Stimulated activated CD8-positive, alpha-beta memory T cell treated with anti-CD3 and anti-CD28 coated beads, Interleukin-15, amount 100 ng/mL, for 48 hours (primary cell): ENCODE measurements around the gene SRSF4.
"Not testable (repeated sequence)": the region's sequence is repeated elsewhere in the genome, so short reads cannot be mapped to it uniquely, and the experiment has no call there.

Experiments used
- DNase-seq, 2 donors: peaks; one replicate each; pipeline ENCODE4 v3.0.0-alpha.2; 2020; ENCODE audit warnings: low read depth in 2 of 2

SRSF4 gene

GRCh38 chr1:29181413-29182225, at the start of gene SRSF4:
TSS of gene SRSF4 (minus strand) at chr1:29181900. CDS start at chr1:29181752, 148 bp downstream.
- DNase-seq: peak; percentile 99

GRCh38 chr1:29230553-29231378, 49.1 kb upstream of the SRSF4 start, which contains the start of gene MECR:
TSS of gene MECR (minus strand) at chr1:29230934. CDS start at chr1:29230906, 28 bp downstream.
- DNase-seq: peak; percentile 90 to 93

GRCh38 chr1:29230204-29230552, 48.5 kb upstream of the SRSF4 start:
- no peak for DNase-seq

GRCh38 chr1:29227511-29227910, 45.8 kb upstream of the SRSF4 start:
- DNase-seq: no peak

- no peak for DNase-seq
These were observed 43.7 kb upstream of the SRSF4 start for GRCh38 chr1:29225361-29225760.

- no peak for DNase-seq
These were observed 42.7 kb upstream of the SRSF4 start for GRCh38 chr1:29224356-29224837.

GRCh38 chr1:29223521-29223920, 41.8 kb upstream of the SRSF4 start:
- DNase-seq: no peak

GRCh38 chr1:29222686-29223085, 41.0 kb upstream of the SRSF4 start:
- no peak for DNase-seq

GRCh38 chr1:29222260-29222659, 40.6 kb upstream of the SRSF4 start:
- not testable (repeated sequence) for DNase-seq

- DNase-seq: no peak
These were observed 39.6 kb upstream of the SRSF4 start for GRCh38 chr1:29221296-29221695.

GRCh38 chr1:29218223-29218622, 36.5 kb upstream of the SRSF4 start:
- DNase-seq: no peak

GRCh38 chr1:29217633-29218032, 35.9 kb upstream of the SRSF4 start:
- DNase-seq: no peak

GRCh38 chr1:29213055-29213454, 31.4 kb upstream of the SRSF4 start:
- no peak for DNase-seq

- DNase-seq: no peak
These were observed 29.7 kb upstream of the SRSF4 start for GRCh38 chr1:29211086-29212030.

GRCh38 chr1:29210278-29211085, 28.8 kb upstream of the SRSF4 start:
- DNase-seq: no peak

GRCh38 chr1:29209173-29209572, 27.5 kb upstream of the SRSF4 start:
- DNase-seq: no peak

- no peak for DNase-seq
These were observed 26.7 kb upstream of the SRSF4 start for GRCh38 chr1:29208442-29208841.

GRCh38 chr1:29202584-29203340, 21.1 kb upstream of the SRSF4 start:
- DNase-seq: peak; percentile 75 to 81

- DNase-seq: no peak
These were observed 20.4 kb upstream of the SRSF4 start for GRCh38 chr1:29202053-29202452.

- peak in 1 of 2 donors; percentile 8 for DNase-seq
These were observed 19.9 kb upstream of the SRSF4 start for GRCh38 chr1:29201595-29202051.
